T-helper 2 cell treated with Interferon-gamma antibody and Interleukin-4, amounts not matched to agents 100 ng/mL and 5 ng/mL, for 36 hours (primary cell): ENCODE measurements around the gene POLR1E. TPM values are rescaled to one million over a fixed set of nuclear protein-coding genes. Genes with fewer than 3 reads are reported as not detected.

Experiments
- intact Hi-C: fragments of 100-400 bp; cut with micrococcal nuclease; formaldehyde crosslinking; loops from one replicate; pipeline ENCODE4 v1.15.1; 2023
- total RNA-seq: library from RNA; stranded (reverse); gene quantifications from 2 replicates; pipeline ENCODE4 v1.2.3, GENCODE V29; 2022

Gene POLR1E
- 34.7 and 35.3 TPM in 2 replicates for total RNA-seq

GRCh38 chr9:37485389-37486255 is at the start of gene POLR1E:
Gene POLR1E (plus strand): TSS chr9:37485948. CDS start chr9:37486048, 100 bp downstream.
- intact Hi-C loops: loop anchor here (1.0 to 10.0 kb wide), 7 partner anchors 20 to 1083 kb away; partner anchors contain the start of genes GRHPR, RNF38, SHB and SLC25A51

- intact Hi-C loops: no loop called here
Observed at GRCh38 chr9:37436540-37436939, 49.2 kb upstream of the POLR1E start.

- intact Hi-C loops: no loop called here
Observed at GRCh38 chr9:37437010-37437409, 48.7 kb upstream of the POLR1E start.

GRCh38 chr9:37437621-37438020 is 48.1 kb upstream of the POLR1E start:
- intact Hi-C loops: no loop called here

- intact Hi-C loops: no loop called here
Observed at GRCh38 chr9:37438359-37438758, 47.4 kb upstream of the POLR1E start.

- intact Hi-C loops: no loop called here
Observed at GRCh38 chr9:37441776-37442370, 43.9 kb upstream of the POLR1E start.

GRCh38 chr9:37442556-37442955 is 43.2 kb upstream of the POLR1E start:
- intact Hi-C loops: no loop called here

GRCh38 chr9:37443566-37443965 is 42.2 kb upstream of the POLR1E start:
- intact Hi-C loops: no loop called here

- intact Hi-C loops: no loop called here
Observed at GRCh38 chr9:37444890-37445289, 40.9 kb upstream of the POLR1E start.

GRCh38 chr9:37445832-37446231 is 39.9 kb upstream of the POLR1E start:
- intact Hi-C loops: no loop called here

- intact Hi-C loops: no loop called here
Observed at GRCh38 chr9:37446401-37446800, 39.3 kb upstream of the POLR1E start.

- intact Hi-C loops: no loop called here
Observed at GRCh38 chr9:37447111-37447510, 38.6 kb upstream of the POLR1E start.

GRCh38 chr9:37449862-37450632 is 35.7 kb upstream of the POLR1E start:
- intact Hi-C loops: no loop called here

- intact Hi-C loops: no loop called here
Observed at GRCh38 chr9:37451628-37452027, 34.1 kb upstream of the POLR1E start.

- intact Hi-C loops: no loop called here
Observed at GRCh38 chr9:37452611-37453010, 33.1 kb upstream of the POLR1E start.

- intact Hi-C loops: no loop called here
Observed at GRCh38 chr9:37453827-37454226, 31.9 kb upstream of the POLR1E start.

- intact Hi-C loops: no loop called here
Observed at GRCh38 chr9:37454238-37454637, 31.5 kb upstream of the POLR1E start.

GRCh38 chr9:37455884-37456647 is 29.7 kb upstream of the POLR1E start:
- intact Hi-C loops: no loop called here

- intact Hi-C loops: no loop called here
Observed at GRCh38 chr9:37456817-37457216, 28.9 kb upstream of the POLR1E start.

- intact Hi-C loops: loop anchor here (10.0 kb wide), 1 partner anchor 159 kb away; no protein-coding TSS in a partner anchor
Observed at GRCh38 chr9:37464006-37464405, 21.7 kb upstream of the POLR1E start.
